BJ (cell line): ENCODE results near the gene GABRB2. TPM values are rescaled to one million over a fixed set of nuclear protein-coding genes. Genes with fewer than 3 reads are reported as not detected.

Source experiments
- CTCF ChIA-PET: fragments of 350-600 bp; formaldehyde crosslinking; extraction: SDS; loops from one replicate; lab custom pipeline; 2021; ENCODE audit warnings: antibody characterized with exemption, inconsistent platforms; lab: Yijun Ruan, JAX
- POLR2A ChIA-PET: fragments of 300-600 bp; sonication (Branson Sonifier 250); formaldehyde crosslinking; extraction: SDS; loops from one replicate; lab custom pipeline; 2021; ENCODE audit warnings: antibody characterized with exemption; lab: Charles Lee
- DNase-seq: peaks from one replicate; pipeline ENCODE4 v3.0.0-alpha.2; 2011; ENCODE audit warnings: low read depth
- H3K27me3 ChIP-seq: 2 replicates; pipeline ENCODE4 v1.6.0; 2011; ENCODE audit warnings: low read length; ENCODE audit not compliant: control insufficient read depth, insufficient read depth
- H3K36me3 ChIP-seq: 2 replicates; pipeline ENCODE4 v1.5.1; 2011; ENCODE audit warnings: low read length; ENCODE audit not compliant: control insufficient read depth, insufficient read depth
- H3K4me3 ChIP-seq: 2 replicates; pipeline ENCODE4 v1.5.1; 2011; ENCODE audit warnings: low read depth, mild to moderate bottlenecking, control low read depth, low read length
- CTCF ChIP-seq: IDR thresholded peaks from 2 replicates; pipeline ENCODE4 v1.5.1; 2011; ENCODE audit warnings: low read depth, mild to moderate bottlenecking, control low read depth, inconsistent platforms, low read length, moderate library complexity; ENCODE audit not compliant: insufficient read depth
- polyA plus RNA-seq: library from polyadenylated mRNA; depleted of rRNA; stranded (reverse); fragments of >200 nt; gene quantifications from 2 replicates; pipeline ENCODE4 v1.2.3, GENCODE V29; 2011

The GABRB2 gene
- polyA plus RNA-seq, 1 experiment = not detected

GRCh38 chr5:161314033-161314432, 232.5 kb downstream of the GABRB2 start:
- Histone ChIP-seq H3K27me3 (no peaks in the 10 kb centered on the region), H3K36me3 (no peaks in the 10 kb centered on the region), H3K4me3 (no peak overlapping the region)
- TF ChIP-seq CTCF = no peak
- POLR2A ChIA-PET = no interaction called here
- DNase-seq = no peak
- CTCF ChIA-PET = interaction anchor here (1.2 kb wide), 1 partner anchor 9 kb away, joined by 3 read pairs; no protein-coding TSS in a partner anchor

- no peaks in the 10 kb centered on the region for H3K36me3 ChIP-seq
- H3K4me3 ChIP-seq = no peak overlapping the region
- no peaks in the 10 kb centered on the region for H3K27me3 ChIP-seq
- DNase-seq = no peak
- no peak for TF ChIP-seq CTCF
- ChIA-PET CTCF (interaction anchor here (0.9 kb wide), 1 partner anchor 8 kb away, joined by 3 read pairs; no protein-coding TSS in a partner anchor), POLR2A (no interaction called here)
Observed at GRCh38 chr5:161312882-161313281, 233.6 kb downstream of the GABRB2 start.

- Histone ChIP-seq H3K4me3 (no peak overlapping the region), H3K36me3 (no peaks in the 10 kb centered on the region), H3K27me3 (no peaks in the 10 kb centered on the region)
- ChIA-PET CTCF (interaction anchor here (0.9 kb wide), 1 partner anchor 9 kb away, joined by 3 read pairs; no protein-coding TSS in a partner anchor), POLR2A (no interaction called here)
- DNase-seq = no peak
- no peak for TF ChIP-seq CTCF
Observed at GRCh38 chr5:161311965-161312364, 234.6 kb downstream of the GABRB2 start.

GRCh38 chr5:161311146-161311708, 235.3 kb downstream of the GABRB2 start:
- CTCF ChIA-PET = interaction anchor here (0.6 kb wide), 2 partner anchors 47 to 135 kb away, joined by 3 read pairs; no protein-coding TSS in a partner anchor
- Histone ChIP-seq H3K36me3 (no peaks in the 10 kb centered on the region), H3K27me3 (no peaks in the 10 kb centered on the region), H3K4me3 (no peak overlapping the region)
- POLR2A ChIA-PET = no interaction called here
- DNase-seq = no peak
- no peak for TF ChIP-seq CTCF

GRCh38 chr5:161306351-161306995, 240.1 kb downstream of the GABRB2 start:
- ChIA-PET POLR2A (no interaction called here), CTCF (interaction anchor here (1.1 kb wide), 1 partner anchor 11 kb away, joined by 3 read pairs; no protein-coding TSS in a partner anchor)
- H3K4me3 ChIP-seq = no peak overlapping the region
- TF ChIP-seq CTCF = no peak
- no peak for DNase-seq
- no peaks in the 10 kb centered on the region for H3K27me3 ChIP-seq
- H3K36me3 ChIP-seq = no peaks in the 10 kb centered on the region
